ENCODE measurements around the gene IFNAR2.

- TF ChIP-seq CTCF (conservative IDR thresholded peaks at IDR 0.05; ENCODE audit: low read depth, low read length) (no peak), EZH2 (IDR thresholded peaks at IDR 0.05; ENCODE audit: borderline replicate concordance, low read depth, low read length, poor library complexity, severe bottlenecking) (no peak)
Observed at GRCh38 chr21:33244082-33244778, 14.5 kb downstream of the IFNAR2 start.

All from A673 (cell line).